ENCODE measurements around the gene ROBO4.

DNA sequence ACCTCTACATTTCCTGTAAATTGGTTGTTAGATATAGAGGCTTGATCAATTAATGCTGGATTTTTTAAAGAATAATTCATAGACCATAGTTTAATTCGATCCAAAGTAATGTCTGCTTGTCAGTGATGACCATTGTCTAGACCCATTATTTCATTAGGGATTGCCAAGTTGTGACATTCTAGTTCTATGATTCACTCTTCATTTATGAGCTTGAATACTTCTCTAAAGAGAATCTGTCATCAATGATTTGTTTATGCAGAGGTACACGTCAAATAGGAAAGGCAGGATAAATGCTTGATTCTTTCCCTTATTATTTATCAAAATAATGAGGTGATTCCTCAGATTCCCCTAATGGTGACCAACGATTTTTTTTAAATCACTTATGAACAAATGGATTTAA is 56.5 kb downstream of the ROBO4 start:
- TF ChIP-seq, protein P1, sequence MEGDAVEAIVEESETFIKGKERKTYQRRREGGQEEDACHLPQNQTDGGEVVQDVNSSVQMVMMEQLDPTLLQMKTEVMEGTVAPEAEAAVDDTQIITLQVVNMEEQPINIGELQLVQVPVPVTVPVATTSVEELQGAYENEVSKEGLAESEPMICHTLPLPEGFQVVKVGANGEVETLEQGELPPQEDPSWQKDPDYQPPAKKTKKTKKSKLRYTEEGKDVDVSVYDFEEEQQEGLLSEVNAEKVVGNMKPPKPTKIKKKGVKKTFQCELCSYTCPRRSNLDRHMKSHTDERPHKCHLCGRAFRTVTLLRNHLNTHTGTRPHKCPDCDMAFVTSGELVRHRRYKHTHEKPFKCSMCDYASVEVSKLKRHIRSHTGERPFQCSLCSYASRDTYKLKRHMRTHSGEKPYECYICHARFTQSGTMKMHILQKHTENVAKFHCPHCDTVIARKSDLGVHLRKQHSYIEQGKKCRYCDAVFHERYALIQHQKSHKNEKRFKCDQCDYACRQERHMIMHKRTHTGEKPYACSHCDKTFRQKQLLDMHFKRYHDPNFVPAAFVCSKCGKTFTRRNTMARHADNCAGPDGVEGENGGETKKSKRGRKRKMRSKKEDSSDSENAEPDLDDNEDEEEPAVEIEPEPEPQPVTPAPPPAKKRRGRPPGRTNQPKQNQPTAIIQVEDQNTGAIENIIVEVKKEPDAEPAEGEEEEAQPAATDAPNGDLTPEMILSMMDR (IDR thresholded peaks at IDR 0.05): no peak
- no peak for TF ChIP-seq POLR2A (IDR thresholded peaks at IDR 0.05)
